ENCODE results near the gene LYRM4.

The LYRM4 gene

DNA sequence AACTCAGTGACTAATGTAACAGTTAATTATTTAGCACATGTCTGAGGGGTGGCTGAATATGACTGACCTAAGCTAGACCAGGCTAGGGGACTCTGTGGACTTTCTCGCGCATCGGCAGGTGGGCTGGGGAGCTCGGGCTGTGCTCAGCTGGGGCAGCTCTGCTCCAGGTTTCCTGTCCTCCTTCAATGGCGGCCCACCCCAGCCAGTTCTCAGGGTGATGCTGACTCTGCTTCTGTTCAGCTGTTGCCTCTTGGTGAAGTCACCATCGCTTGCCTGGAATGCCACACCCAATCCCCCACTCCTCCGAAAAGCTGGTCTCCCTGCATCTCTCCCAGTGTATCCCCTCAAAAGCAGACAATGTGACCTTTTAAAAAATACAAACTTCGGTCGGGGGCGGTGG, 155.6 kb downstream of the LYRM4 start:
- in situ Hi-C loops (cut with MboI; ENCODE audit: low sequenced_read_pairs), result no loop called here

DNA sequence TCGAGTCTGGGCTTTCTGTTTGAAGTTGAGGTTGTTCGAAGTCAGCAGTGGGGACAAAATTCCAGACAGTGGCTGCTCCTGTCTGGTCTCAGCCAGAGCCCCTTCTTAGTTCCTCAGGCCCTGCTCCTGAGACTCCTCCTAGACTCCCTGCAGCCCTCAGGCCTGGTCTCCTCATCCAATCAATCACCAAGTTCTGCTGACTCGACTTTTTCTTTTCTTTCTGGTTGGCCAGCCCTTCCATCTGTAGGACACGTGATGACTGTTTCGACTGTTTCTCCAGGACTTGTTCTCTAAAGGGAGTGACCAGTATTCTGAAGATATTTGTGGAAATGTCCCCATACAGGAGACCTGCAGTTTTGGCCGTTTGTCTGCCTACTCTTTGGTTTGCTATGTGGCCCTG, 156.1 kb downstream of the LYRM4 start:
- in situ Hi-C loops (cut with MboI; ENCODE audit: low sequenced_read_pairs), result no loop called here

DNA sequence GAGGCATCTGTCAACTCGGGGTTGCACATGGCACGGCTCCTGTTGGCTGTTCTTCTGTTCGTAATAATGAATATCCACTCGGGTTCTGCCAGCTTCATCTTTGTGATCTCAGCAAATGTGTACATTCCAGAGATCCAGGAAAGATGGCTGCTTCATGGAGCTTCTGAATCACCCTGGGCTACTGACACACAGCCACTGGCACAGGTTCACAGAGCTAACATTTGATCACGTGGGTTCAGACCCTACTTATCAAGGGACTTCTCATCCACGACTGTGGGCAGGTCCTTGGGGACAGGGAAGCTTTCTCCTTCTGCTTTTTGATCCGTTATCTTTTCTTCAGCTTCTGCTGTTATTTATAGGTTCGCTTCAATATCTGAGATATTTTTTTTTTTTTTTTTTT, 157.5 kb downstream of the LYRM4 start:
- in situ Hi-C loops (cut with MboI; ENCODE audit: low sequenced_read_pairs), result no loop called here

DNA sequence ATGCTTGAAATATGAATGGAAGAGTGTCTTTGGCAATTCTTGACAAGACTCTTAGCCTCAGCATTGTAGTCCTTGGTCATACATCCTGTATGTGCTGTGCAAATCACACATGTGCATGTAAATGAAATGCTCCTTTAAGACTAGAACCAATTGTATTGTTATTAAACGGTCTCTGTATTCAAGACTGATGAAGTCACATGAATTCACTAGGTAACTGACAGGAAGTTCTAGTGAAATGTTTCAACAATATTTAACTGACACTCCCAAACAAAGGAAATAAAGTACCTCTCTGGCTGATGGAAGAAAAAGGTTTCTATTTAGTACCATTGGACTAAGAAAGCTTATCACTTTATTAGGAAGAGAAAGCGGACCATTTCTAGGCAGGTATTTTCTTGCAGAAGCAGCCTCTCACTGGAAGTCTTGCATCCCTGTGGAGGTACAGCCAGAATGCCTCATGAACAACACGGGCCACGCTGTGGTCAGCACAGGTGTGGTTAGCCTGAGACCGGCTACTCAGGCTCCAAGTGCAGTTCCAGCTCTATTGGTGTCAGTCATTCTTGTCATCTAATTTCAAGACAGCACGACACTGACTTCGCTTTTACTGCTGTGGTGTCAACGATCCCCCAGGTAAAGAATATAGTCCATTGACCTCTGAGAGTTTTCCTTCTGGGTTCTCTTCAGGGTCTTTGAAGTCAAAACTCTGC, 158.3 kb downstream of the LYRM4 start:
- in situ Hi-C loops (cut with MboI; ENCODE audit: low sequenced_read_pairs), result no loop called here

DNA sequence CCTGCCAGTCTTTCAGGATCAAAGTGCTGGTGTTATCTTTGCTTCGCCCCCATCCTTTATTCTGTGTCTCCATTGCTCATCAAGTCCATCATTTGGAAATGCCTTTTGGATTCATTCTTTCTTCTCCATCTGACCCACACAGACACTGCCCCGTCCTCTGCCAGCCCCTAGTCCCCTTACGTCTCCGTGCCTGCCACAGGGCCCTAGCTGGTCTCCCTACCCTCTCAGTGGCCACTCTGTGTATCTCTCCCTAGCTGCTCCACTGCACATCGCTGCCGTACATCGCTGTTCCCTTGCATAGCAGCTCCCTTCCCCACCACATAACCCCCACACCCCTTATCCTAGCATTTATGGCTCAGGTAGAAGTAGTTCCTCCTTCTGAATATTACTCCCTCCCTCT, 159.9 kb downstream of the LYRM4 start:
- in situ Hi-C loops (cut with MboI; ENCODE audit: low sequenced_read_pairs), result no loop called here

DNA sequence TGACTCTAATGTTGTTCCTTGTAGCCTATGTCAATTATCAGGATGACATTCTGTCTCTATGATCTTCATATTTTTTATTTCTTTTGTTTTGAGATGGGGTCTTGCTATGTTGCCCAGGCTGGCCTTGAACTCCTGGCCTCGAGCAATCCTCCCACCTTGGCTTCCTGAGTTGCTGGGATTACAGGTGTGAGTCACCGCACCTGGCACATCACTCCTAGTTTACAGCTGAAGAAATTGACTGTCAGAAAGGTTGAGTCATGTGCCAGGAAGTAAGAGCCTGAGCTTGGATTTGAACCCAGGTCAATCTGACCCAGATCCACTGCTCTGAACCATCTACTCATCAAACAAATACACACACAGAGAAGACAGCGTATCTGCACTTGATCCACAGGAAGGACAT, 161.2 kb downstream of the LYRM4 start:
- in situ Hi-C loops (cut with MboI; ENCODE audit: low sequenced_read_pairs), result no loop called here

DNA sequence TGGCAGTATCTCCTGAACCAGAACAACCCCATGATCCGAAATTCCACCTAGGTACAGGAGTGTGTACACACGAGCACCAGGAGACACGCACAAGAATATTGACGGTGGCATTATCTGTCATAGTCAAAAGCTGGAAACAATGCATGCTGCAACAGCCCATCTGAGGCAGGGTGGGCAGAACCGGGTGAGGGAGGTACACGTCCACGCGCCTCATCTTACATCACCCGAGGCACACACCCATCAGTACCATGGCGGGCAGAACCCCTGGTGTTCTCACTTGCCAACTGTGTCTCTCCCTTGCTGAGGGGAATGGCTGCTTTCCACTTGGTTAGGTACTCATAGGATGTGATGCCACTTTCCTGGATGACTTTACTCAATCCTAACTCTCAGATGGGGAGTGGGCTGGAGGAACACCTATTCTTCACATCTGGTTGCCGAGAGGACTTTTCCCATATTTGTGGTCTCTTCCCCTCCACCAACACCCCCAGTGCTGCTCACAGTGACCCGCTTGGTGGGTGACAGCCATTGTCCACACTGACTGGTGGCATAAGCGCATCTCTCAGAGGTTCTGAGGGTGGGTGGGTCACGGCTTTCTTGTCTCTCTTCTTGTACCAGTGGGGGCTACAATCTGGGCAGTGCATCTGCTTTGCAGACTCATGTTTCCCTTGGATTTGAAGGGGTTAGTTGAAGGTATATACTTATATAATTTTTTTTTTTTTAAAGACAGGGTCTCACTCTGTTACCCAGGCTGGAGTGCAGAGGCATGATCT, 162.1 kb downstream of the LYRM4 start:
- in situ Hi-C loops (cut with MboI; ENCODE audit: low sequenced_read_pairs), result no loop called here

DNA sequence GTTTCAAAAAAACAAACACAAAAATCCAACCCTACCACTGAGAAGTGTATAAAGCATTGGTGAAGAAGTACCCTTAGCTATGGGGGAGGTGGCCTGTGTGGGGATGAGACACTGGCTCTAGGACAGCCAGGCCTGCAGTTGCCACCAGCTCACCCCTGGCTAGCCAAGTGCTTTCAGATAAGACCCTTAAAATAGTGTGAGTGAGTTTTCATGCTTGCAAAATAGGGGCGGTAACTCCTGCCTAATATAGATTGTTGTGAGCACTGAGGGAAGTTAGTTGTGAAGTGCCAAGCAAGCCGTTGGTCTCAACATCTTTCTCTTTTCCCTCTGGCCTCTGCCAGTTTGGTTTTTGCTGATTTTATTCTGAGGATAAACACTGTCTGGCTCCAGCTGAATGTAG, 164.3 kb downstream of the LYRM4 start:
- in situ Hi-C loops (cut with MboI; ENCODE audit: low sequenced_read_pairs), result no loop called here

DNA sequence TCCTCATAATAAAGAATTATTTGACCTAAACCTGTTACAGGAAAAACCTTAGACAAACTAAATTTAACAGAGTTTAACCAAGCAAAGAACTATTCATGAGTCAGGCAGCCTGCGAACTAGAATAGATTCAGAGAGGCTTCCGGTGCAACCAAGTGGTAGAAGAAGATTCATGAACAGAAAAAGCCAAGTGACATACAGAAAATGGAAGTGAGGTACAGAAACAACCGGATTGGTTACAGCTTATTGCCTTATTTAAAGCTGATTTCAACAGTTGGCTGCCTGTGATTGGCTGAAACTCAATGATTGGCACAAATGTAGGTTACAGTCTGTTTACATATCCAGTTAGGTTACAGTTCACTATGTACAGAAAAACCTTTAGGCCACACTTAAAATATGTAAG, 165.5 kb downstream of the LYRM4 start:
- in situ Hi-C loops (cut with MboI; ENCODE audit: low sequenced_read_pairs), result no loop called here

DNA sequence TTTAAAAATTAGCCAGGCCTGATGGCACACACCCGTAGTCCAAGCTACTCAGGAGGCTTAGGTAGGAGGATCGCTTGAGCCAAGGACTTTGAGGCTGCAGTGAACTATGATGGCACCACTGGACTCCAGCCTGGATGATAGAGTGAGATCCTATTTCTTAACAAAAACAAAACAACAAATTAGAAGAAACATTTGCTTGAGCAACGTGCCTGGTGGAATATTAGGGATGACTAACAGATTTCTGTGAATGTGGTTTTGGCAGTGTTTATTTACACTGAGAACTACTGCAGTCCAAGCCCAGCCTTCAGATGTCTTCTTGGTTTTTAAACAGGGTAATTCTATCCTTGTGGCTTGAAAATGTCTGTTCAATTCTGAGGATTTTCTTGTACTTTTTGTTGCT, 166.4 kb downstream of the LYRM4 start:
- in situ Hi-C loops (cut with MboI; ENCODE audit: low sequenced_read_pairs), result no loop called here

DNA sequence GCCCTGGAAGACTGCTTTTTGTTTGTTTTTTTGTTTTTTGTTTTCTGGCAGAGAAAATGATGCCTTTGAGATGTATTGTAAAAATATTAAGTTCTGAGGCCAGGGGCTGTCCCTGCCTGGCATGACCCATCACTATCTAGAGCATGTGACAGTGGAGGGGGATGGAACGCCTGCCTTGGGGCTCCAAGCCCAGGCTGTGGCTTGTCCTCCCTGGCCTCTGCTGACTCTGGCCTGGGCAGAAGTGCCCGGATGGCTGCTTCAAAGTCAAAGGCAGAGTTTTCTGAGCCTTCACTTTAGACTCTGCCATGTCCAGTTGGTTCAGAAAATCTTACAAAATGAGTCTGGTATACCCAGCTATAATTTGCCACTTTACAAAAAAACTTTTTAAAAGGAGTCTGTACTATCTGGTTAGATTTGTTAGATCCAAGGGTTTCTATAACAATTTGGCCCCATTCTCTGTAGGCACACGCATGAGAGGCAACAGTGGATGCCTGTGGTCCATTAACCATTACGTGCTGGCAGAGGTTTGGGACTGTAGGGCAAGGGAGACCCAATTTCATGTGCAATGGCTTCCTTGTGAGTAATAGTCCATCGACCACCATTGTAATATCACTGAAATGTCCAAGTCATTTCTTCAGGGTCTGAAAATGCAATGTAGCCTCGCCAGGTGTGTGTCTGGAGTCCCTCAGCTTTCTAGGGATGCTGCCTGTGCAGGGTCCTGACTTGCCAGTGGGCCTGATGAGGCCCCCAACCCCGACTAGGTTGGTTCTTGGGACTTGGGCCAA, 167.3 kb downstream of the LYRM4 start:
- in situ Hi-C loops (cut with MboI; ENCODE audit: low sequenced_read_pairs), result no loop called here

DNA sequence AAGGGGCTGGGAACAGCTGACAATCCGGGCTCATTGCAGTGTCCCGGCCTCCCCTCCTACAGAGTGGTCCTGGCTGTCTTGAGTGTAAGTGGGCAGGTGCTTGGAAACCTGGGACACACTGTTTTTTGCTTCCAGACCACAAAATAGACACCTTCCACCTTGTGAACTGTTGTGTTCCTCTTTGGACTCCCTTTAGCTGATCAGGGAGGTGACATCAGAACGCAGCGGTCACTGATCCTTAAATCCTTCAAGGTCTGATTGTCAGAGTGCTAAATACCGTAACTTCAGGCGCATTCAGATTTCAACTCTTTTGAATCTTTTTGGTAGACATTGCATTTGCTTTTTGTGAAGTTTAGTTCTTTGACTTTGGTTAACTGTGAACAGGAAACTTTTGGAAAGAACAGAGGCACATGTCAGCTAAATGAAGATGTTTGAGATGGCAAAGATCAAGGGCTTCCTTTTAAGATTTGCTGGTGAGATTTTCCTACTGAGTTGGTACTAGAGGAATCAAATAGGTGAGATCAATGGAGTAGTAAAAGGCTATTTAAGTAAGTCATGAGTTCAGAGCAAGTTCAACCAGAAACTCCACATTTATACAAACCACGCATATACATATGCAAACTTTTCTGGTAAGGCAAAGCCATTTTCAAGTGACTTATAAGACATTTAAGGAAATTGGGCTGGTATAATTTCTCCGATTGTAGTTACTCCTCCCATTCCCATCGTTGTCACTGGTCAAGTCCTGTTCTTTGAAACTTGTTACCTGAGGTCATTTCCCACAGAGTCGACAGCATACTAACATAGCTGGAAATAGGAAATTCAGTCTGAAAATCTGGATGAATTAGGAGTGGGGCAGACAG, 169.3 kb downstream of the LYRM4 start:
- in situ Hi-C loops (cut with MboI; ENCODE audit: low sequenced_read_pairs), result no loop called here

DNA sequence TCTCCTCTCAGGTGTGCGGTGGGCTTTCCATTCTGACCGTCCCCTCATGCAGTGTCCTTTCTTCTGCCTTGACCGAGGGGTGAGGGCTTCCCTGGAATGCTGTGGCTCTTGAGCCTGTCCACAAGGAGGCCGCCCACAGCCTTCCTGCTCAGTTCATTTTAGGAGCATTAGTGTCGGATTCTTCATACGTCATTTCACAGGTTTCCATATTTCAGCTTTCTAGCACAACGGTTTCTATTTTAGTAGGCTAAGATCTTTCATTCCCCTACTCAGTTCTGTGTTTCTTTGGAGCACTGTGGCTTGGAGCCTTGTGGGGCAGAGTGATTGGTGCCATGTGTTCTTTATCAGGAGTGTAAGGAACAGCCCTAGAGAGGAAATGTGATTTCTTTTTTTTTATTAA, 170.1 kb downstream of the LYRM4 start:
- in situ Hi-C loops (cut with MboI; ENCODE audit: low sequenced_read_pairs), result no loop called here

DNA sequence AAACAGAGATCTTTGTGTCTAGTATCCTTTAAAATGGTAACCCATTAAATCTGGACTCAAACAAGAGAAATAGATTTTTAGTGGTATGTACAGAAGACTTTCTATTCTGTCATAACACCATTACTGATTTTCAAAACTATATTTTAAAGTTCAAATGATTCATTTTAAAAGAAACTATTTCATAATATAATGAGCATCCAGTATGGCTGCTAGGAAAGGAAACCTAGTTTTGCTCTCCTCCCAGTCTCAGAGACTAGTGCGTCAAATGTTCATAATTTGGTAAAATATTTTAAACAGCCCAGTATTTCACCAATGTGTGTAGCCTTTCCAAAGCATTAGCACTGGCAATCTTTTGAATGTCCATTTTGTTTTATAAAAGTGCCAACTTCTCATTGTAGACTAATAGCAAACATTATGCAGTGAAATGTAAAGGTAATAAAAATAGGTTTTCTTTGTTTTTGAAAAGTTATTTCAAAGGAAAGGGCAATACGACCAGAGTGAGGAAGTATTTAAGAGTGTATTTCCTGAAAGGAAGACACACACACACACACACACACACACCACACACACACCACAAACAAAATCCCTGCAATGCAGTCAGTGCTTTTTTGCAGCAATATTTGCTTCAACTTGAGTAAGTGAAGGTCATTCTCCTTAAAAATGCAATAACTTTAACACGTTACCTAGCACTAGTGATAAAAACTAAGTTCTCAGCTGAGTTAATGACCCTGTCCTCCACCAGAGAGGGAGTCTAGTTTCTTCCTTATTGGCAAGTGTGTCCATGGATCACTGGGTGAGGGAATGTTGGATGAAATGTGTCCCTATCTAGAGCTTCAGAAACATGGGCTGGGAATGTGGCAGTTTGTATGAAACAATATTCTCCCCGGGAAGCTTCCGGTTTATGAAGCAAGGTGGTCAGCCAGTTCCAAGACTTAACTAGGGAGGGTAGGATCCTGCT, 171.0 kb downstream of the LYRM4 start:
- in situ Hi-C loops (cut with MboI; ENCODE audit: low sequenced_read_pairs), result no loop called here

DNA sequence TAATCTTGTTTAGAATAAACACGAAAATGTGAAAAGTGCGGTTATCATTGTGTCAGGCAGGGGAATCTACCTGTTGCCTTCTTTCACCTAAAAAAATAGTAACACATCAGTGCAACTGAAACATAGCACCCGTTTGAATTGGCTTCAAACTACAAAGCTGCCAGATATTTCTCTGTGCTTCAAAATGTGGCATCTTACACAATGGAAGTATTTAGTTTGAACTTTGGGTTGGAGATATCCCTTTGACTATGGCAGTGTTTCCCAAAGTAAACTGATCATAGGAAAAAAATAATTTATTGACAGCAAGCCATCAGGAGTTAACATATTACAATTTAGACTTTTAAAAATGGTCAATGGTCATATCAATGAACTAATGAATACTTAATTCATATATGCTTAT, 172.0 kb downstream of the LYRM4 start:
- in situ Hi-C loops (cut with MboI; ENCODE audit: low sequenced_read_pairs), result no loop called here

DNA sequence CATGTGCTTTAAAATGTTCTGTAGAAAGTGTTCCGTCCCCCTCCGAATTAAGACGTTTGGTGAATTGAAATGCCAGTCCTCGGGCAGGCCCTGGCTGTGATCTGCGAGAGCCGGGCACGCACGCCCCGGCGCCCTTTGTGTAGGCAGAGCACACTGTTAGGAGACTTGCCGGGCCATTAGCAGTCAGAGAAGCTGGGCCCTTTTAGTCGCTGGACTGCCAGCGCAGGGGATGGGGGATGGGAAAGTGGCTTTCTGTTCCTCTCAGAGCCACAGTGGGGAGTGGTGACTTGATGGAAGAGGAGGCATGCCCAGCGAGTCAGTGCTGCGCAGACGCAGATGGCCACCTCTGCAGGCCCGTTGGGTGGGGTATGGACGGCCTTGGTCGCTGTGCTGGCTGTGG, 173.4 kb downstream of the LYRM4 start:
- in situ Hi-C loops (cut with MboI; ENCODE audit: low sequenced_read_pairs), result no loop called here

DNA sequence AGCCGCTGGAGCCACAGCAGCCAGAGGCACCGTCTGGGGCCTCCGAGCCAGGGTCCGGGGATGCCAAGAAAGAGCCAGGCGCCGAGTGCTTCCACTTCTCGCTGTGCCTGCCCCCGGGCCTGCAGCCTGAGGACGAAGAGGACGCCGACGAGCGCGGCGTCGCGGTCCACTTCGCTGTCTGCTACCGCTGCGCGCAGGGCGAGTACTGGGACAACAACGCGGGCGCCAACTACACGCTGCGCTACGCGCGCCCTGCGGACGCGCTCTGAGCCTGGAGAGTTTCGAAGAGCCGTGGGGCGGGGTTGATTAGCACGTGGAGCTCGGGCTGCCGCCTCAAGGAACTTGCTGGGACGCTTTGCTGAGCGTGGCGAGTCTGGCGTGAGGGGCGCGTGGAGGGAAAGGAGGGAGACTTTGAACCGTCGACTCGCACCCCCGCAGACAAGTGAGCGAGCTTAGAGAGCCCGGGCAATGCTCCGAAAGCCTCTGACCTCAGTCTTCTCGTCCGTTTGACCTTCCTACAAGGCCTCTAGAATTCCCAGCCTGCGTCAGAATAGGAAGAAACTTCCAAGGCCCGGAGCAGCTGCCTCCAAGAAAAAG, 174.4 kb downstream of the LYRM4 start:
- in situ Hi-C loops (cut with MboI; ENCODE audit: low sequenced_read_pairs), result no loop called here

DNA sequence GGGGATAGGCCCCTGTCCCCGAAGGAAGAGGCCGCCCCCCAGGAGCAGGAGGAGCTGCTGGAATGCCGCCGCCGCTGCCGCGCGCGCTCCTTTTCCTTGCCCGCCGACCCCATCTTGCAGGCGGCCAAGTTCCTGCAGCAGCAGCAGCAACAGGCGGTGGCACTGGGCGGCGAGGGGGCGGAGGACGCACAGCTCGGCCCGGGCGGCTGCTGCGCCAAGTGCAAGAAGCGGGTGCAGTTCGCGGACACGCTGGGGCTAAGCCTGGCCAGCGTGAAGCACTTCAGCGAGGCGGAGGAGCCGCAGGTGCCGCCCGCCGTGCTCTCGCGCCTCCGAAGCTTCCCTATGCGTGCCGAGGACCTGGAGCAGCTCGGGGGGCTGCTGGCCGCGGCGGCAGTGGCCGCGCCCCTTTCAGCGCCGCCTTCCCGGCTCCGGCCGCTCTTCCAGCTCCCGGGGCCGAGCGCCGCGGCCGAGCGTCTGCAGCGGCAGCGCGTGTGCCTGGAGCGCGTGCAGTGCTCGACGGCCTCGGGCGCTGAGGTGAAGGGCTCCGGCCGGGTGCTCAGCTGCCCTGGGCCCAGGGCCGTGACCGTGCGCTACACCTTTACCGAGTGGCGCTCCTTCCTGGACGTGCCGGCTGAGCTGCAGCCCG, 175.0 kb downstream of the LYRM4 start:
- in situ Hi-C loops (cut with MboI; ENCODE audit: low sequenced_read_pairs), result no loop called here
